HFF-Myc (cell line): ENCODE results near the gene IMMP2L.

Experiments
- DNase-seq: peaks from one replicate; pipeline ENCODE4 v3.0.0-alpha.2; 2011; ENCODE audit warnings: low read depth; ENCODE audit errors: extremely low read depth
- H3K4me3 ChIP-seq: replicated peaks from 2 replicates; pipeline ENCODE4 v1.5.1; 2011; ENCODE audit warnings: low read depth, mild to moderate bottlenecking, control low read depth, low read length
- CTCF ChIP-seq: IDR thresholded peaks from 2 replicates; pipeline ENCODE4 v1.5.1; 2012; ENCODE audit warnings: mild to moderate bottlenecking, low read depth, low read length, control low read depth; ENCODE audit errors: missing control alignments

Gene IMMP2L

GRCh38 chr7:111067682-111068081 is 494.6 kb downstream of the IMMP2L start:
- H3K4me3 ChIP-seq, result no peak overlapping the region
- DNase-seq, result no peak
- TF ChIP-seq CTCF, result no peak

DNA sequence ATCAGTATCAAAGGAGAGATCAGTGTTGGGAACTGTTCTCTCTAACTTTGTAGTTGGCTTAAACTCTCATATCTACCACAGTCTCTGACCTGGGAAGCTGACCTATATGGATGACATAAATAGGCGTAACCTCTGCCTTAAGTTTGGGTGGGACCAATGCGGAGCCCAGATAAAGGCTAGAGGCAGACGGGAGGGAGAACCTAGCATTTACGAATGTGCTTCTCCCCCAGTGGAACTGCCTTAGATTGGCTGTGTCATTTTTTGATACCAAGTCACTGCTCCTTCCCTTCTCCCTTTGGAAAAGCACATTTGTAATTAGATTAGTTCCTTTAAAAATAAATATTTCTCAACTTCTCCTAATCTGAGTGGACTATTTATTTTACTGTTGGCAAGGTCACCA is 495.0 kb downstream of the IMMP2L start:
- no peak for TF ChIP-seq CTCF
- no peak overlapping the region for H3K4me3 ChIP-seq
- no peak for DNase-seq

GRCh38 chr7:111063166-111063565 is 499.1 kb downstream of the IMMP2L start:
- no peak for DNase-seq
- TF ChIP-seq CTCF, result no peak
- no peak overlapping the region for H3K4me3 ChIP-seq

GRCh38 chr7:111059833-111060232 is 502.5 kb downstream of the IMMP2L start:
- DNase-seq, result no peak
- no peak for TF ChIP-seq CTCF
- H3K4me3 ChIP-seq, result no peak overlapping the region

DNA sequence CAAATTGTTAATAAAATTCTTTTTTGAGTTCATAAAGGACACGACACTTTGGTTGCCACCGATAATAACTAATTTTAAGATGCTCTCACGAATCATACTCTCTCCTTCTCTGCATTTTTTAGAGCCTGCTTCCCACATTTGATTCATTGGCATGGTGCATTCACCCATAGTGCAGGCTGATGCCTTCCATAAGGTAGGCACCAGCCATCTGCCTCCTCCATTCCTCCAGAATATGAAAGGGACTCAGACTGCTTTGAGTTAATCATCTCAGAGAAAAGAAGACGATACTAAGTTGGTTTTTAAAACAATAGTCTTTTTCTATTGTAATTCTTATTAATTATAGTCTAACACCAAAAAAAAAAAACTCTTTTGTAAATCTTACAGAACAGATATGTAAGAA is 505.2 kb downstream of the IMMP2L start:
- H3K4me3 ChIP-seq, result no peak overlapping the region
- DNase-seq, result no peak
- TF ChIP-seq CTCF, result no peak

DNA sequence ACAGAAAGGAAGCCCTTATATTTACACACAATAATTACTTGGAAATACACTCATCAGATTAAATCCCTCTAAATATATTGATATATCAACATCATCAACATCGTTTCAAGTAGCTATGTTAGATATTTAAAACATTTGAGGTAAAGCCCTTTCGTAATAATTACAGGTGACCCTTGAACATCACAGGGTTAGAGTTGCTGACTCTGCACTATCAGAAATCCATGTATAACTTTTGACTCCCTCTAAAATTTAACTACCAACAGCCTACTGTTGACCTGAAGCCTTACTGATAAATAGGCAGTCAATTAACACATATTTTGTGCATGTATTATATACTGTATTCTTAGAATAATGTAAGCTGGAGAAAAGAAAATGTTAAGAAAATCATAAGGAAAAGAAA is 505.9 kb downstream of the IMMP2L start:
- H3K4me3 ChIP-seq, result no peak overlapping the region
- TF ChIP-seq CTCF, result no peak
- DNase-seq, result no peak

GRCh38 chr7:111053035-111053434 is 509.3 kb downstream of the IMMP2L start:
- TF ChIP-seq CTCF, result no peak
- H3K4me3 ChIP-seq, result no peak overlapping the region
- no peak for DNase-seq
